Cerebellar nuclear complex (tissue), 1 donor: ENCODE data around the gene MLLT11.

Source experiments
- DNase-seq, 2 experiments: peaks; one replicate each; lab custom pipeline; 2025; lab: John Stamatoyannopoulos, UW

MLLT11 gene, protein sequence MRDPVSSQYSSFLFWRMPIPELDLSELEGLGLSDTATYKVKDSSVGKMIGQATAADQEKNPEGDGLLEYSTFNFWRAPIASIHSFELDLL

DNA sequence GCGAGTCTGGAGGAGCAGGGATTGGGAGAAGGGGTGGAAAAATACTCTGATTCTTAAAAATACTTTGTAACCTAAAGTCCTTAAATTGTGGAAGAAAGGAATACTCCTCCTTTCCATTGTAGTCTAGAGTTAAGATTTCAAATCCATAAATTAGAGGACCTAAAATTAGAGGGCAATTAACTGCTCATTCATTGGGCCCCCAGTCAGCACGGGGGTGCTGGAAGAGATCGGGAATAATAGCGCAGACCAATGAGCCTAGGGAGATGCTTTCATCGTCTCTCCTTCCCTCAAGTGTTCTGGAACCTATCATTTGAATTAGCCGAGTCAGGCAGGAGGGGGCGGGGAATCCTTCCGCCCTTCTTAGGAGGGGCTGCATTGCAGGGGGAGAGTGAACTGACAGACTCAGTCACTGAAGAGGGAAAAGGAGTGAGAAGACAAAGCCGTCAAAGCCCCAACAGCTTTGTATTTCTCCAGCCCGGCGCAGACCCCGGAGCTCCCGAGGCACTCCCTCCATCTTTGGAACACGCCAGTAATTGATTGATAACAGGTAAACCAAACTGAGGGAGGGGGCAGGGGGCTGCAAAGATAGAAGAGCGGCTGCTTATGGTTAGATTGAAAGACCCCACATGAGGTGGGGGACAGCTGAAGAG lies at the start of gene MLLT11:
Gene MLLT11, plus strand, starts transcription at position 391 of the 650 bp plus-strand sequence. CDS start 6,828 bp downstream, outside the sequence.
- DNase-seq, result peak; percentile 11 to 64

DNA sequence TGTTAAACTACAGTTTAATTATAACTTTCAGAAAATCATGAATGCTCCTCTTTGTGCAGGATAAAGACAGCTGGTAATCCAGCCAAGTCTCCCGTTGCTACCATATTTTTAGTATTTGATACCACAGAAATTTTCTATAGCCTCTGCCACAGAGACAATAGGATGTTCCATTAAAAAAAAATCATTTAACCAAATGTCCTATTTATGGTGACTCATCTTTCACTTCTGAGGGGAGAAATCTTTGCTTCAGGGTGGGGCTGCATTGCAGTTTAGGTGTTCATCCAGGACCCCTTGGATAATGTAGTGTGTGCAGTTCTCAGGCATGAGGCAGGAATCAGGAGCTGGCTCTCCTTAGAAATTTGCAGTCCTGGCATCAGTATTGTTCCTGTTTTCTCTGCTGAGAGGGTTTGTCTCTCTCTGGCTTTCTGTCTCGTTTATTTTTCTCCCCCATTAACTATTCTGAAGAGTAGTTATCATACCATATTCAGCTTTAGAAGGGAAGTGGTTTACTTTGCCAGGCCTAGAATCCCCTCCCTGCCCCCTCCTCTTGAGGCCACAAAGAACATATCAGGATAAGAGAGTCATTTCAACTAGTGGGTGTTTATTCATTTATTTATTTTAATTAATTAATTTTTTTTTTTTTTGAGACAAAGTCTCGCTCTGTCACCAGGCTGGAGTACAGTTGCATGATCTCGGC lies 48.9 kb upstream of the MLLT11 start:
- DNase-seq, result no peak

DNA sequence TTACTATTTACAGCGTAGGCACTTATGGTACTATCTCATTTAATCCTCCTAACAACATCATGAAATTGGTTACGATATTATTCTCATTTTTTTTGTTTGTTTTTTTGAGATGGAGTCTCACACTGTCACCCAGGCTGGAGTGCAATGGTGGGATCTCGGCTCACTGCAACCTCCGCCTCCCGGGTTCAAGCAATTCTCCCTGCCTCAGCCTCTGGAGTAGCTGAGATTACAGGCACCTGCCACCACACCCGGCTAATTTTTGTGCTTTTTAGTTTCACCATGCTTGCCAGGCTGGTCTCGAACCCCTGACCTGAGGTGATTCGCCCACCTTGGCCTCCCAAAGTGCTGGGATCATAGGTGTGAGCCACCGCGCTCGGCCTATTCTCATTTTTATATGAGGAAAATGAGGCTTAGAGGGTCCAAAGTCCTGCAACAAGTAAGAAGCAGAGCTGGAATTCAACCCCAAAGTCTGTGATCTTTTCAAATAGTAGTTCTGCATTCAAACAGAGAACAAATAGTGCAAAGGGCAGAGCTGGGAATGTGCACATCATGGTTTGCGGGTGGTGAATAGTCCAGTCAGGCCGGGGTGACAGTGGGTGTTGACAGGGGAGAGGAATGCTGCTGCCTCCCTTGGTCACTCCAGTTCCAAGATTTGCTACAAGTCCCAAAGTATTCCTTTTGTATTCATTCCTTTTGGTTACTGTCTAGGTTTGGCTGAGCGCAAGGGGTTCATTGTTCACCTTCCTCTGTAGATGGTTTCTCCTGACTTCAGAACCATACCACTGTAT lies 47.3 kb upstream of the MLLT11 start:
- no peak for DNase-seq

DNA sequence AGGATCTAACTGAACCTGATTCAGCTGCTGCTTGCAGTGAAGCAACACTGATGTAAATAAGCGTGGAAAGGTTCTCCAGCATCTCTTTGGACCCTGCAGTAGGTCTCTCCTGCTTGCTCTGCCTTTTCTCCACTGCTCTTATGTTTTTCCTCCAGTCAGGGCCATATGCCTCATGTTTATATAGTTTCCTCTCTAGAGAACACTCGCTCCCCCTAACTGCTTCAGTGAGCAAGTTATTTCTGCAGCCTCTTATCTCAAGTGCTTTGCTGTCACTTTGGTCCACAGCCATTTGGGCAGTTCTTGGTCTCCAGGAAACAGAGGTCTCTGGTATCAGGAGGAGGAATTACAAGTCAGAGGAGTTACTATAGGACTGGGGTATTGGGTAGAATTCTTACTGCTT lies 46.7 kb upstream of the MLLT11 start:
- DNase-seq, result no peak

DNA sequence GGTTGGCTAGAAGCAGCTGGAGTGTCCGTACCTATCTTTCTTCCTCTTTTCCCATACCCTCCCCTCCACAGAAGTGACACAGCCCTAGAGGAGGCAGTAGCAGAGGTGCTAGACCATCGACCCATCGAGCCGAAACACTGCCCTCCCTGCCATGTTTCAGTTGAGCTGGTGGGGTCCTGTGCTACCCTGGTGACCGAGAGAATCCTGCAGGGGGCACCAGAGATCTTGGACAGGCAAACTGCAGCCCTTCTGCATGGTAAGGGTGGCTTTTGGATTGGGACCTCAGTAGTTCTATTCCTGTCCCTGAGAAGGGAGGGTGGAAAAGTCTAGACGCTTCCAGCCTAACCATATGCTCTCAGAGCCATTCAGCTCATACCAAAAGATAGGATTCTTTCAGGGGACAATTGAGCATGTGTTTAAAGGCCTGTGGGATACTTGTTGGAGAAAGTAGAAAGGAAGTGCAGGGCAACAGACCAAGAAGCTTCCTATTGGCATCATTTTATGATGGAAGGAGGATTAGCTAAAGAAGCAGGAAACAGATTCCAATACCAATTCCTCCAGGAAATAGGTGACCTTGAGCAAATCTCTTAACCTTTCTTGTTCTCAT lies 35.6 kb upstream of the MLLT11 start:
- DNase-seq, result no peak

DNA sequence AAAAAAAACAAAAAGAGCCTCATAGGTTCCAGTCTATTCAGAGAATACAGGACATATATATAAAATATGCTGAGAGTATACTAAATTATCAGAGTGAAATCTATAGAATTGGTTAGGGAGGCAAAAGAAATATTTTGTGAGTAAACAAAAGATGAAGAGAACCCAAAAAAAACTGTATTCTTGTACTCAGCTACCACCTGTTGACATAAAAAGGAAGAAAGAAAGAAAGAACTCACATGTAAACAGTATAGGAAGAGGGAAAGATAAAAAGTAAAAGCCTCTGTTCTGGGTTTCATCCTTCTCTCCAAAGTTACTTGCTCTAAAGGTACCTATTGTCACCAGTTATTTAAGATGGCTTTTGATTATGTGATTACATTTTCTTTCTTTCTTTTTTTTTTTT lies 33.7 kb upstream of the MLLT11 start:
- no peak for DNase-seq

DNA sequence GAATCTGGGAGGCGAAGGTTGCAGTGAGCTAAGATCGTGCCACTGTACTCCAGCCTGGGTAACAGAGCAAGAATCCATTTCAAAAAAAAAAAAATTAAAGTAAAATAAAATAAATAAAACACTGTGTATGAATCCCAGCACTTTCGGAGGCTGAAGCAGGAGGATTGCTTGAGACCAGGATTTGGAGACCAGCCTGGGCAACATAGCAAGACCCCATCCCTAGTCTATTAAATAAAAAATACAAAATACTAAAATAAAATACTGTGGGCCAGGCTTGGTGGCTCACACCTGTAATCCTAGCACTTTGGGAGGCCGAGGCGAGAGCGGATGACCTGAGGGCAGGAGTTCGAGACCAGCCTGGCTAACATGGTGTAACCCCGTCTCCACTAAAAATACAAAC lies 28.0 kb upstream of the MLLT11 start:
- no peak for DNase-seq

DNA sequence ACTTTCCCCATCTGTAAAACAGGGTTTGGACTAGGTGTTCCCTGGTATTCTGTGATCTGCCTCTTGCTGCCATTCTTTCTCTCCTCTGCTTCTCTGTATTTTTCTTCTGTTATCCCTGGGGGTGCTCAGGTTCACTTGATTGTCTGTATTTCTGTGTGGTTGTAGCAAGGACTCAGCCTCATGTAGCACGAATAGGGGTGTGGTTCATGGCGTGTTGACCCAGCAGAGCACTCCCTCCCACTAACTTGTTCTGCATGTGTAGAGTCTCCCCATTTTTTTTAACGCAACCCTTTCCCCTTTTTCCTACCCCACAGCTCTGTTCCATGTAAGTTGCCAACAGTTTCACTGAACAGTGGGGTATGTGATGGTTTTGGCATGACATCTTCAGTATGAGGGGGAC lies 25.0 kb upstream of the MLLT11 start:
- DNase-seq, result no peak

DNA sequence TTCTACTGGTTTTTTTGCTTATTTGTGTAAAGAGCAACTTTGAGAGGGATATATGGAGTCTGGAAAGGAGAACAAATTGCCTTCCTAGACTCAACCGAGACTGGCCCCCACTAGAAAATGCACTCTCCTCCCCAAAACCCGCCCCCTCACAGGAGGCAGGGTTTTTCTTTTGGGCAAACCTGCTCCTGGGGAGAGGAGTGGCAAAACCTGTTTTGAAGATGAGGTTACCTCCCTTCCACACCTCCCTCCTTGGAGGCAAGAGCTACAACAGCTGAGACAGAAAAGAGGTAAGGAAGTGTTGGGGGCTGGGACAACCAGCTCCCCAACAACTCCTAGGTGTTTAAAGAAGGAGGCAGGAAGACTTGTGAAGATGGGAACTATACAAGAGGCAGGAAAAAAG lies 23.8 kb upstream of the MLLT11 start, which contains the start of gene BNIPL:
Gene BNIPL, plus strand, starts transcription at position 231 of the 400 bp plus-strand sequence. Its CDS starts 140 bp downstream, at position 371.
- no peak for DNase-seq

DNA sequence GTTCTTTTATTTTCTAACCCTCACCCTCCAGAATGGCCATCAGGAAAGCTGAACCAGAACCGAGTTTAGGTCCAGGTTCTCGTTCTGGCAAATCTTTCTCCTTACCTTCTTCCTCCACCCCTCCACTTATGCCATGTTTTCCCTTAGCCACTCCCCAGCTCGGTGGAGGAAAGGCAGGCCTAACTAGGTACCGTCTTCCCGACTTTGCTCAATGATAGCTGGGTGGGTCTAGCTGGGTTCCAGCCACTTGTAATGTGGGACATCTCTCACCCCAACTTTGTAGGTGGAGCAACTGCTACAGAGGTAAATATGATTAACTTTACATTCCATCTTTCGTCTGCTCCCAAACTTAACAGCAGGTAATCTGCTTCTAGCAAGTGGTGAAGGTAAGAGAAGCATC lies 23.2 kb upstream of the MLLT11 start:
- no peak for DNase-seq

DNA sequence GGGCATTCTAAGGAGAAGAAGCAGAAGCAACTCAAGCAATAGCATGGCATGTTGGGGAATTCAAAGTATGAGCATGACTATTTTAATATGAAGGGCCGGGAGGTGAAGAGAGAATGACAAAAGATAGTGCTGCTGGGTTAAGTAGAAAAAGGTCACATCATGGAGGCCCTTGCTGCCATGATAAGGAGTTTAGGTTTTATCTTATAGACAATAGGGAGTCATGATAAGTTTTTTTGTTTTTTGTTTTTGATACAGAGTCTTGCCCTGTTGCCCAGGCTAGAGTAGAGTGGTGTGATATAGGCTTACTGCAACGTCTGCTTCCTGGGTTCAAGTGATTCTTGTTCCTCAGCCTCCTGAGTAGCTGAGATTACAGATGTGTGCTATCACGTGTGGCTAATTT lies 20.7 kb upstream of the MLLT11 start:
- no peak for DNase-seq

DNA sequence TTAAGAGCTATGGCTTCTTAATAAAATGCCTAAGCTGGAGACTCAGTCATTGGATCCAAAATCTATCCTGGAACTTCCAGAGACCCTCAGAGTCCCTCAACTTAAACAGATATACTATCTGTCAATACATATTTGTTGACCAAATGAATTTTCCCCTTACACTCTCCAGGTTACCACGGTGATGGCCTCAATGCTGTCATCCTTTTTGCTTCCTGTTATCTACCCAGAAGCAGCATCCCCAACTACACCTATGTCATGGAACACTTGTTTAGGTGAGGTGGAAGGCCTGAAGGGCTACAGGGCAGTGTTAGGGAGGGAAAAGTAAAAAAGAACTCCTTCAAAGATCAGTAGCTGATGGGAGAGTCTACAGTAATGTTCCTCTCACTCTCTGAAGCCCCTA lies 17.0 kb upstream of the MLLT11 start:
- no peak for DNase-seq

DNA sequence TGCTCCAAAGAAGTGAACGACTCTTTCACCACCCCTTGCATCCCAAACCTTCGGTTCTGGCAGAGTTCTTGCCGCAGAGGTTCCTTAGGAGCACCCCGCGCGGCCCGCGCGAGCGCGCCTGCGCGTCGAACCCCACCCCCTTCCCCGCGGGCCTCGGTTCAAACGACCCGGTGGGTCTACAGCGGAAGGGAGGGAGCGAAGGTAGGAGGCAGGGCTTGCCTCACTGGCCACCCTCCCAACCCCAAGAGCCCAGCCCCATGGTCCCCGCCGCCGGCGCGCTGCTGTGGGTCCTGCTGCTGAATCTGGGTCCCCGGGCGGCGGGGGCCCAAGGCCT lies 12.6 kb upstream of the MLLT11 start, which contains the start of gene C1orf56:
Gene C1orf56, plus strand, starts transcription at position 161 of the 334 bp plus-strand sequence. Its CDS starts 97 bp downstream, at position 258.
- peak in 1 of 2 experiments; percentile 35 for DNase-seq

DNA sequence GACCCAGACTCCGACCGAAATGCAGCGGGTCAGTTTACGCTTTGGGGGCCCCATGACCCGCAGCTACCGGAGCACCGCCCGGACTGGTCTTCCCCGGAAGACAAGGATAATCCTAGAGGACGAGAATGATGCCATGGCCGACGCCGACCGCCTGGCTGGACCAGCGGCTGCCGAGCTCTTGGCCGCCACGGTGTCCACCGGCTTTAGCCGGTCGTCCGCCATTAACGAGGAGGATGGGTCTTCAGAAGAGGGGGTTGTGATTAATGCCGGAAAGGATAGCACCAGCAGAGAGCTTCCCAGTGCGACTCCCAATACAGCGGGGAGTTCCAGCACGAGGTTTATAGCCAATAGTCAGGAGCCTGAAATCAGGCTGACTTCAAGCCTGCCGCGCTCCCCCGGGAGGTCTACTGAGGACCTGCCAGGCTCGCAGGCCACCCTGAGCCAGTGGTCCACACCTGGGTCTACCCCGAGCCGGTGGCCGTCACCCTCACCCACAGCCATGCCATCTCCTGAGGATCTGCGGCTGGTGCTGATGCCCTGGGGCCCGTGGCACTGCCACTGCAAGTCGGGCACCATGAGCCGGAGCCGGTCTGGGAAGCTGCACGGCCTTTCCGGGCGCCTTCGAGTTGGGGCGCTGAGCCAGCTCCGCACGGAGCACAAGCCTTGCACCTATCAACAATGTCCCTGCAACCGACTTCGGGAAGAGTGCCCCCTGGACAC lies 12.1 kb upstream of the MLLT11 start:
- DNase-seq, result peak in 1 of 2 experiments; percentile 56

DNA sequence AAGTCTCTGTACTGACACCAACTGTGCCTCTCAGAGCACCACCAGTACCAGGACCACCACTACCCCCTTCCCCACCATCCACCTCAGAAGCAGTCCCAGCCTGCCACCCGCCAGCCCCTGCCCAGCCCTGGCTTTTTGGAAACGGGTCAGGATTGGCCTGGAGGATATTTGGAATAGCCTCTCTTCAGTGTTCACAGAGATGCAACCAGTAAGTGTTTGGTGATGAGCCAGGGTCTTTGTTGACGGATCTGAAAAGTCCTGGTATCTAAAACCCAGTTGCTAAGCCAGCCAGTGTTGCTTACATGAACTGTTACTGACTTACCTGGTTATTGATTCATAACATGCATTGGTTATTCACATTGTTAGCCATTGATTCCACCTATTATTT lies 11.6 kb upstream of the MLLT11 start:
- no peak for DNase-seq

DNA sequence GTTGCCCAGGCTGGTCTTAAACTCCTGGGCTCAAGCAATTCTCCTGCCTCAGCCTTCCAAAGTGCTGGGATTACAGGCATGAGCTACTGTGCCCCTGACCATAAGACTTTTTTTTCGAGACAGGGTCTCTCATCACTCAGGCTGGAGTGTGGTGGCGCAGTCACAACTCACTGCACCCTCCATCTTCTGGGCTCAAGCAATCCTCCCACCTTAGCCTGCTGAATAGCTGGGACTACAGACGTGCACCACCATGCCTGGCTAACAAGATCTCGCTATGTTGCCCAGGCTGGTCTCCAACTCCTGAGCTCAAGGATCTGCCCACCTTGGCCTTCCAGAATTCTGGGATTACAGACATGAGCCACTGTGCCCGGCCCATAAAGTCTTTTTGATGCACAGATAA lies 10.7 kb upstream of the MLLT11 start:
- DNase-seq, result no peak

DNA sequence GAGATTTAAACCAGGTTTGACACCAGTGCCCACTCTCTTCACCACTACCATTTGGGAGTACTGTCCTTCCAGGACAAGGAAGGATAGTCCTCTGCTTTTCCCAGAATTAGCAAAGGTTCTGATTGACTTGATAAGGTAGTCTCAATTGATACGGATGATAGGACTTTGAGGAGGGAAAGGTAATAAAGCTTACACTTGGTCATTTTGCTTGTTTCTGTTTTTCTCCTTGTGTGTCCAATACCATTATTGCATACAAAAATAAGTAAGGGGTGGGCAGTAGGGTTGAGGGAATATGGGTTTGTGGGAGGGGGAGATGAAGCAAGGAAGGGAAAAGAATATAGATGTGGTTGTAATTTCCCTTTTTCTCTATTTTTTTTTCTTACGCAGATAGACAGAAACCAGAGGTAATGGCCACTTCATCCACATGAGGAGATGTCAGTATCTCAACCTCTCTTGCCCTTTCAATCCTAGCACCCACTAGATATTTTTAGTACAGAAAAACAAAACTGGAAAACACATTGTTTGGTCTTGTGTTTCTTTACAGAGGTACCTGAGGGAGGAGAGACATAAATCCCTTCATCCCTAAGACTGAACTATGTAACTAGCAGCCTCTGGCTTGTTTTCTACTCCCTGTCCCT lies 10.0 kb upstream of the MLLT11 start:
- no peak for DNase-seq

DNA sequence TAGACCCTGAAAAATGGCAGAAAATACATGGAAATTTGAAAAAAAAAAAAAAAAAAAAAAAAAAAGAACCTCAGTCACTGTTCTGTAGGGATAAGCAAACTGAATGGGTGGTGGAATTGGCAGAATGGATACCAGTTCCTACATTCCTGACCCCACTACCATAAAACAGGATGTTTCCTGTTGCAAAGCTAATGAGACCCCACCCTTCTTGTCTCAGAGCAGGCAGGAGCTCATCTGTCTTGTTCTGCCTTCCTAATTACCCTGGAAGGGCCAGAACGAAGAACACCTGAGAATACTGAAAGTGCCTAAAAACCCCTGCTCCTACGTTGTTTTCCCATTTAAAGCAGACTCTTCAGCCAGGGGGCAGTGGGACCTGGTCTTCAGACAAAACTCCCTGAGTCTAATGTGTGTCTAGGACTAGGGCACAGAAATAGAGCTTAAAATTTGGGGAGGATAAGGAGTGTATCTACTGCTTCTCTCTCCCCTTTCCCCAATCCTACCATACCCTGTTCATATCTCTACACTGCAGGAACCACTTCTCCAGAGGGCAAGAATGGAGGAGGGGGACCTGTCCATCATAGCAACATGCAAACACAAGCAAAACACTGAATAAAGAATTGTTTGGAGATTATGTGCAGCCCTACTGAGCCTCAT lies 8.7 kb upstream of the MLLT11 start:
- no peak for DNase-seq

DNA sequence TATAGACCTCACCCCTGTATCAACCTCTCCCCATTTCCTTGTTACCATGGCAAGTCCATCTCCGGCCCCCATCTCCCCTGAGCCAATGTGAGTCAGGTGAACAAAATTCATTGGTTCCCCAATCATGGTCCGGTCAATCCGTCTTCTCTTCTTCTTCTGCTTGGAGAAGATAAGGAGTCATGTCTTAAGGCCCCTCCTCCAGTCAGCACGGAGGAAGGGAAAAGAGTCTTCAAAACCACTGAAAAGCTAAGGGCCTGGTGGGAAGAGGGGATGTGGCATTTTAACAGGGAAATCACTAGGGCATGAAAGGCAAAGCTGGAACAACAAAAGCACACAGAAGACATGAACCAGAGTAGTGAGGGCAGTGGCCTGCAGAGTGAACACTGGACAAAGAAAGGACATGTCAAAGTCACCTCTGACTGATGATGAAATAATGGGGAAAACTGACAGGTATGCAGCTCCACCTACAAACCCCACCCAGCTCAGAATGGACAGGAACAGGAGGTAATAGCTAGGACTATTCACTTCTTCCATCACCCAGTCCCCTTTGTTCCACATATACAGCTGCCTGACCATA lies 5.1 kb upstream of the MLLT11 start:
- no peak for DNase-seq

DNA sequence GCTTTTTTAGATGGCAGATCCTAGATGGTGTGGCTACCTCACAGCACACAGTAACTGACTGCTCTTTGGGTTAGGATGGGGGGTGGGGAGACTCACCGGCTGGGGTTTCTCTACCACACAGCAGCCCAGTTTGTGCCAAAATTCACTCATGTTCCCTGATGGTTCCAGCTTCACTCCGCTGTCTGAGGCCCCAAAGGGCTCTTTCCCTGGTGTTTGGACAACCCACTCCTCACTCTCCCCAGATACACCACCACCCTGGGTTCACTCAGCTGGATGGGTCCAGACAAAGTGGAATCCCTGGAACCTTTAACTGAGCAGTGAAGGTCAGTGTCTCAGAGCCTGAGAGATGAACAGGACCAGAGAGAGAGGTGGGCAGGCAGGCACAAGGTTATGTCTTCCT lies 4.6 kb upstream of the MLLT11 start:
- DNase-seq, result no peak
